Gastrocnemius medialis (tissue), 4 donors: ENCODE results near the gene DEPP1.

ENCODE experiments used
- POLR2A ChIP-seq, 2 donors: fragments of 450-650 bp; IDR thresholded peaks; one replicate each; pipeline ENCODE4 v1.6.1; 2017; ENCODE audit warnings: antibody characterized with exemption in 2 of 2, mild to moderate bottlenecking in 2 of 2, moderate library complexity in 2 of 2
- TF ChIP-seq, protein P1 (sequence below), 5 experiments: fragments of 450-650 bp in 3 of 5; fragments of 200-600 bp in 2 of 5; sonication (generic) in 2 of 5; IDR thresholded peaks in 4 of 5; conservative IDR thresholded peaks in 1 of 5; 1 replicate in 4 of 5; 2 replicates in 1 of 5; pipeline ENCODE4 v1.5.1; 2016 to 2019; ENCODE audit warnings: antibody characterized with exemption in 5 of 5, mild to moderate bottlenecking in 3 of 5, moderate library complexity in 3 of 5

DNA sequence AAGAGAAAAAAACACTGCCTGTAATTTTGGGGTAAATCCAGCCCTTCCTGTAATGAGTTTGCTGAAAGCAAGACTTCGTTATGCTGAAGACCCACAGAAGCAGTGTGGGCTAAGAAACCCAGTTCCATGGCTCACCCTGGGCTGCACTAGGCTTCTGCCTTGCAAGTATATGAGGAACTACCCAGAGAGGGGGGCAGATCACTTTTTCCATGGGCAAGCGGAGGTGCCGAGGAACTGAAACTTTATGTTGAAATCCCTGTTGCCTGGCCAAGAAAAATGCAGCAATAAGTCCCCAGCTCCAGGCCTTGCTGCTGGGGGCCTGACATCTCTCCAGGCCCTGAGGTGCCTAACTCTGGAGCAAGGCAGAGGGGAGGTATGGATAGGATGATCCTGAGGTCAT, 10.5 kb downstream of the DEPP1 start:
- TF ChIP-seq POLR2A (IDR thresholded peaks at IDR 0.05) = no peak
- TF ChIP-seq, protein P1, sequence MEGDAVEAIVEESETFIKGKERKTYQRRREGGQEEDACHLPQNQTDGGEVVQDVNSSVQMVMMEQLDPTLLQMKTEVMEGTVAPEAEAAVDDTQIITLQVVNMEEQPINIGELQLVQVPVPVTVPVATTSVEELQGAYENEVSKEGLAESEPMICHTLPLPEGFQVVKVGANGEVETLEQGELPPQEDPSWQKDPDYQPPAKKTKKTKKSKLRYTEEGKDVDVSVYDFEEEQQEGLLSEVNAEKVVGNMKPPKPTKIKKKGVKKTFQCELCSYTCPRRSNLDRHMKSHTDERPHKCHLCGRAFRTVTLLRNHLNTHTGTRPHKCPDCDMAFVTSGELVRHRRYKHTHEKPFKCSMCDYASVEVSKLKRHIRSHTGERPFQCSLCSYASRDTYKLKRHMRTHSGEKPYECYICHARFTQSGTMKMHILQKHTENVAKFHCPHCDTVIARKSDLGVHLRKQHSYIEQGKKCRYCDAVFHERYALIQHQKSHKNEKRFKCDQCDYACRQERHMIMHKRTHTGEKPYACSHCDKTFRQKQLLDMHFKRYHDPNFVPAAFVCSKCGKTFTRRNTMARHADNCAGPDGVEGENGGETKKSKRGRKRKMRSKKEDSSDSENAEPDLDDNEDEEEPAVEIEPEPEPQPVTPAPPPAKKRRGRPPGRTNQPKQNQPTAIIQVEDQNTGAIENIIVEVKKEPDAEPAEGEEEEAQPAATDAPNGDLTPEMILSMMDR (IDR thresholded peaks at IDR 0.05 in 4 of 5, conservative IDR thresholded peaks at IDR 0.05 in 1 of 5) = no peak
